ENCODE data around the gene KRABD2.

Gene KRABD2

GRCh38 chr17:8402921-8403536, 26.5 kb upstream of the KRABD2 start:
- H3K9ac ChIP-seq (ENCODE audit: control insufficient read depth, extremely low read depth, insufficient read depth, low read length) = no peak overlapping the region
- TF ChIP-seq CTCF (optimal IDR thresholded peaks at IDR 0.05 in 1 of 3, IDR thresholded peaks at IDR 0.05 in 1 of 3, conservative IDR thresholded peaks at IDR 0.05 in 1 of 3; ENCODE audit: extremely low read depth in 1 of 3, insufficient read depth in 2 of 3, low read length in 3 of 3) = no peak
- no peak for TF ChIP-seq EZH2 (IDR thresholded peaks at IDR 0.05; ENCODE audit: low read length)
- peaks cover 3% of the 10 kb centered on the region for H3K27me3 ChIP-seq (ENCODE audit: control insufficient read depth, extremely low read depth, insufficient read depth, low read length)
- no peak for FAIRE-seq
- H3K4me2 ChIP-seq (ENCODE audit: control insufficient read depth, extremely low read depth, insufficient read depth, low read depth, low read length) = no peak overlapping the region
- H4K20me1 ChIP-seq (ENCODE audit: control insufficient read depth, extremely low read depth, insufficient read depth, low read length) = no peaks in the 10 kb centered on the region
- no peak overlapping the region for H3K4me3 ChIP-seq (ENCODE audit: control insufficient read depth in 2 of 3, extremely low read depth in 1 of 3, insufficient read depth in 2 of 3, low read depth in 1 of 3, low read length in 3 of 3)
- no peaks in the 10 kb centered on the region for H3K79me2 ChIP-seq (ENCODE audit: control insufficient read depth, insufficient read depth, low read length)
- H2AFZ ChIP-seq (ENCODE audit: control insufficient read depth, low read length) = no peak overlapping the region
- DNase-seq (ENCODE audit: low read depth, low spot score) = no peak
- H3K4me1 ChIP-seq (ENCODE audit: control insufficient read depth, extremely low read depth, insufficient read depth, low read length) = peaks cover 1% of the 10 kb centered on the region
- no peaks in the 10 kb centered on the region for H3K9me3 ChIP-seq (ENCODE audit: control insufficient read depth, low read depth, low read length)
- no peaks in the 10 kb centered on the region for H3K36me3 ChIP-seq (ENCODE audit: control insufficient read depth in 2 of 2, extremely low read depth in 1 of 2, insufficient read depth in 2 of 2, low read length in 2 of 2)
- H3K27ac ChIP-seq (ENCODE audit: control insufficient read depth, insufficient read depth, low read length) = no peak overlapping the region
- dilution Hi-C loops (cut with MboI; ENCODE audit: extremely low pct_ligation_motif_present, low sequenced_read_pairs) = no loop called here
- H3K9me1 ChIP-seq (ENCODE audit: control insufficient read depth, extremely low read depth, insufficient read depth, low read length) = no peaks in the 10 kb centered on the region

GRCh38 chr17:8401107-8401506, 24.6 kb upstream of the KRABD2 start:
- no peaks in the 10 kb centered on the region for H3K36me3 ChIP-seq (ENCODE audit: control insufficient read depth in 2 of 2, extremely low read depth in 1 of 2, insufficient read depth in 2 of 2, low read length in 2 of 2)
- no peak overlapping the region for H3K9ac ChIP-seq (ENCODE audit: control insufficient read depth, extremely low read depth, insufficient read depth, low read length)
- FAIRE-seq (no peak), DNase-seq (ENCODE audit: low read depth, low spot score) (no peak)
- no peaks in the 10 kb centered on the region for H4K20me1 ChIP-seq (ENCODE audit: control insufficient read depth, extremely low read depth, insufficient read depth, low read length)
- dilution Hi-C loops (cut with MboI; ENCODE audit: extremely low pct_ligation_motif_present, low sequenced_read_pairs) = no loop called here
- no peak overlapping the region for H3K4me3 ChIP-seq (ENCODE audit: control insufficient read depth in 2 of 3, extremely low read depth in 1 of 3, insufficient read depth in 2 of 3, low read depth in 1 of 3, low read length in 3 of 3)
- no peak overlapping the region for H3K27ac ChIP-seq (ENCODE audit: control insufficient read depth, insufficient read depth, low read length)
- peaks cover 7% of the 10 kb centered on the region for H3K27me3 ChIP-seq (ENCODE audit: control insufficient read depth, extremely low read depth, insufficient read depth, low read length)
- no peaks in the 10 kb centered on the region for H3K79me2 ChIP-seq (ENCODE audit: control insufficient read depth, insufficient read depth, low read length)
- no peaks in the 10 kb centered on the region for H3K9me3 ChIP-seq (ENCODE audit: control insufficient read depth, low read depth, low read length)
- no peaks in the 10 kb centered on the region for H3K4me1 ChIP-seq (ENCODE audit: control insufficient read depth, extremely low read depth, insufficient read depth, low read length)
- H2AFZ ChIP-seq (ENCODE audit: control insufficient read depth, low read length) = no peak overlapping the region
- no peaks in the 10 kb centered on the region for H3K9me1 ChIP-seq (ENCODE audit: control insufficient read depth, extremely low read depth, insufficient read depth, low read length)
- TF ChIP-seq CTCF (optimal IDR thresholded peaks at IDR 0.05 in 1 of 3, IDR thresholded peaks at IDR 0.05 in 1 of 3, conservative IDR thresholded peaks at IDR 0.05 in 1 of 3; ENCODE audit: extremely low read depth in 1 of 3, insufficient read depth in 2 of 3, low read length in 3 of 3) (no peak), EZH2 (IDR thresholded peaks at IDR 0.05; ENCODE audit: low read length) (no peak)
- no peak overlapping the region for H3K4me2 ChIP-seq (ENCODE audit: control insufficient read depth, extremely low read depth, insufficient read depth, low read depth, low read length)
